HG02973 (cell line): ENCODE results near the gene ACVRL1.

Experiments
- ATAC-seq: cut with Tn5 transposase; IDR thresholded peaks from one replicate; pipeline ENCODE4 v1.9.1; 2021; ENCODE audit warnings: moderate library complexity; ENCODE audit not compliant: unreplicated experiment

Gene ACVRL1

DNA sequence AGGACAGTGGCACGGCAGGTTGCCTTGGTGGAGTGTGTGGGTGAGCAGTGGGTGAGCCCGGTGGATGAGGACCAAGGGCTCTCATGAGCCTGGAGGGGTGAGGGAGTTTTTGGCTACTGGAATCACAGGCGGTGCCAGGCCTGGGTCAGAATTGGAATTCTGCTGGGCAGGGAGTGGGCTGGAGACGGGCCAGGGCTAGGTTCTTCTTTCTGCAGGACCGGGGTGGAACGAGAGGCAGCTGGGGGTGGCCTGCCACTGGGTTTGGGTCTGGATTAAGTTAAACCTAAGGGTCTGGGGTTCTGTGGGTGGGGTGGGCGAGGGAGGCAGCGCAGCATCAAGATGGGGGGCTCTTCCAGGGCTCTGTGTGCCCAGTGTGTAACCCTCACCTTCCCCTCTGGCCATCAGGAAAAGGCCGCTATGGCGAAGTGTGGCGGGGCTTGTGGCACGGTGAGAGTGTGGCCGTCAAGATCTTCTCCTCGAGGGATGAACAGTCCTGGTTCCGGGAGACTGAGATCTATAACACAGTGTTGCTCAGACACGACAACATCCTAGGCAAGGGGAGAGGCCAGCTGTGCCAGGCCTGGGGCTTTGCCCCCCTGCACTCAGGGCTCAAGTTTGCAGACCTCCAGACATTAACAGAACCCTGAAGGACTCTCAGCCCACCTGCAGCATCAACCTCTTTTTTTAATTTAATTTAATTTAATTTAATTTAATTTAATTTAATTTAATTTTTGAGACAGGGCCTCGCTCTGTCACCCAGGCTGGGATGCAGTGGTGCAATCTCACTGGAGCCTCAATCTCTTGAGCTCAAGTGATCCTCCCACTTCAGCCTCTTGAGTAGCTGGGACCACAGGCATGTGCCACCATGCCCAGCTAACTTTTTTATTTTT is 7.0 kb downstream of the ACVRL1 start:
- no peak for ATAC-seq

DNA sequence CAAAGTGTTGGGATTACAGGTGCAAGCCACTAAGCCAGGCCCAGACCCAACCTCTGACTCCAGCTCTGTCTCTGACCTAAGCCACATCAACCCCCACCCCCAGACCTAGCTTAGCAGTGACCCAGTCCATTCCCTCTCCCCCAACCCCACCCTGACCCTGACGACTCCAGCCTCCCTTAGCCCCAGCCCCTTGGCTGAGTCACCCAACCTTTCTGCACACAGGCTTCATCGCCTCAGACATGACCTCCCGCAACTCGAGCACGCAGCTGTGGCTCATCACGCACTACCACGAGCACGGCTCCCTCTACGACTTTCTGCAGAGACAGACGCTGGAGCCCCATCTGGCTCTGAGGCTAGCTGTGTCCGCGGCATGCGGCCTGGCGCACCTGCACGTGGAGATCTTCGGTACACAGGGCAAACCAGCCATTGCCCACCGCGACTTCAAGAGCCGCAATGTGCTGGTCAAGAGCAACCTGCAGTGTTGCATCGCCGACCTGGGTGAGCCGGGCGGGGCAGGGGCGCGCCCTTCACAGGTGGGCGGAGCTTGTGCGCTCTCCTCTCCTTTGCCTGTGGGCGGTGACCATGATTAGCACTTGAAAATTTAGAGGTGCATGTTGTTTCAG is 7.8 kb downstream of the ACVRL1 start:
- ATAC-seq, result no peak

DNA sequence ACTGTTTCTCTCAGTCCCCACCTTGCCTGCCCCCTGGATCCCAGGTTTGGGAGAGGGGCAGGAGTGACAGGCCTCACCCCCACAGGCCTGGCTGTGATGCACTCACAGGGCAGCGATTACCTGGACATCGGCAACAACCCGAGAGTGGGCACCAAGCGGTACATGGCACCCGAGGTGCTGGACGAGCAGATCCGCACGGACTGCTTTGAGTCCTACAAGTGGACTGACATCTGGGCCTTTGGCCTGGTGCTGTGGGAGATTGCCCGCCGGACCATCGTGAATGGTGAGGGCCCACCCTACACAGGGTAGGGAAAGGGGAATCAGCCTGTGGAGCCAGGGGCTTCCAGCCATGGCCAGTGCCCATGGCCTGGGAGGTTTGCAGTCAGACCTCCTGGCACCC is 8.6 kb downstream of the ACVRL1 start:
- ATAC-seq, result no peak

DNA sequence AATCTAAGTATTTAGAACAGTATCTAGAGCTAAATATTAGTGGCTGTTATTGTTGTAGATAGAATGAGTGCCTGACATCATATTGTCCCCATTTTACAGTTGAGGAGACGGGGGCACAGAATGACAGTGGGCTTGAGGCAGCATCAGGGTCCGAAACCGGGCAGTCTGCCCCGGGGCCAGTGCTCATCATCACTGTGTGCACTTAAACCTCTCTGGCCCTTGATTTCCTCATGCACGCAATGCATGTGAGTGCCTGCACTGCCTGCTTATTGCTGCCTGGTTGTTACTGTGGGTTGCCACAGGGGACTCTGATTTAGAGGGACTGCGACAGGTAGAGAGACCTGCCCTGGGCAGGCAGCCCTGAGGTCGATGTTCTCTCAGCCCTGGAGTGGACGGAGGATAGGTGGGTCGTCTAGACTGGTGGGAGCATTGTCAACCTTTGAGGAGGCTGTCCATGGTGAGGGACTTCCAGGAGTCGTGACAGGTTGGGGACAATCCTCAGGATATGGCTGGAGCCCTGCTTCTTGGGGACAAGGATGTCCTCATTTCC is 9.8 kb downstream of the ACVRL1 start:
- no peak for ATAC-seq

DNA sequence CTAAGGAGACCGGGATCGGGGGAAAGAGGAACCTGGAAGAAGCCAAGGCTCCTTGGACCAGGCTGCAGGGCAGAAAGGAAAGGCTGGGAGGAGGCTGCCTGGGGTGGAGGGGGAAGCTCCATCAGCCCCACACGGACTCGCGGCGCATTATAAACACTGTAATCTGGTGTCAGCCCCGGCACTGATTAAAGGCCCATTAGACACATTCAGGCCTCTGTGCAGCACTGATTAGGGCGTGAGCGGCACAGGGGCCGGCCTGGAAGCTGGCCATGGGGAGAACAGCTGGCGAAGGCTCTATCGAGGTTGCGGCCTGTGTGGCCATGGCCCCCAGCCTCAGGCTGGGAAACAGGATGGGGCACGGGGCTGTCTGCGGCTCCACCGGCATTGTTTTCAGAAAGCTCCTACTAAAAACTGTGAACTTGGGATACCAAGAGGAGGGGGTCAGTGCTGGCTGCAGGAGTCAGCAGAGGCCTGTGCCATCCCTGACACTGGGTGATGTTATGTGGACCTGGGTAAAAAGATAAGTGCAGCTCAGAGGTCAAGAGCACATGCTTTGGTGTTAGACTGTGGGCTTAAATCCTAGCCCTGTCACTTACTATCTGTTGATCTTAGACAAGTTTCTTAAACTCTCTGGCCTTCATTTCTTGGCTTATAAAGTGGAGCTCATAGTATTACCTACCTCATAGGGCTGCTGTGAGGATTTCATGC is 10.6 kb downstream of the ACVRL1 start:
- ATAC-seq, result no peak

DNA sequence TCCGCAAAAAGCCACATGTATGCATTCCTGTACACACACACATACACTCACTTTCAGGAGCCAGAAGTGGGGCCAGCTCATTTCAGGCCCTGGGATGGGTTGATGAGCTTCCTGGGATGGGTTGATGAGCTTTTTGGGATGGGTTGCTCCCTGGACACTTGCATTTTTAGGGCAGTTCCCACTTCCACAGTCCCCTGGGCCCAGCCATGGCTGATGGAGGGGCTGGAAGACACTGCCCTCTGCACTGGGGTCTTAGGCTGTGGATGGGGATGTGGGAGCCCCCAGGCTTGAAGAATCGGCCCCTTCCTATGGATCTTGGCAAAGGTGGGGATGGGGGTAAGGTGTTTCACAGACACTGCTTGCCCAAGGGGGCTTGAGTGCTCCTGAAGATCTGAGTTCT is 12.7 kb downstream of the ACVRL1 start:
- no peak for ATAC-seq

DNA sequence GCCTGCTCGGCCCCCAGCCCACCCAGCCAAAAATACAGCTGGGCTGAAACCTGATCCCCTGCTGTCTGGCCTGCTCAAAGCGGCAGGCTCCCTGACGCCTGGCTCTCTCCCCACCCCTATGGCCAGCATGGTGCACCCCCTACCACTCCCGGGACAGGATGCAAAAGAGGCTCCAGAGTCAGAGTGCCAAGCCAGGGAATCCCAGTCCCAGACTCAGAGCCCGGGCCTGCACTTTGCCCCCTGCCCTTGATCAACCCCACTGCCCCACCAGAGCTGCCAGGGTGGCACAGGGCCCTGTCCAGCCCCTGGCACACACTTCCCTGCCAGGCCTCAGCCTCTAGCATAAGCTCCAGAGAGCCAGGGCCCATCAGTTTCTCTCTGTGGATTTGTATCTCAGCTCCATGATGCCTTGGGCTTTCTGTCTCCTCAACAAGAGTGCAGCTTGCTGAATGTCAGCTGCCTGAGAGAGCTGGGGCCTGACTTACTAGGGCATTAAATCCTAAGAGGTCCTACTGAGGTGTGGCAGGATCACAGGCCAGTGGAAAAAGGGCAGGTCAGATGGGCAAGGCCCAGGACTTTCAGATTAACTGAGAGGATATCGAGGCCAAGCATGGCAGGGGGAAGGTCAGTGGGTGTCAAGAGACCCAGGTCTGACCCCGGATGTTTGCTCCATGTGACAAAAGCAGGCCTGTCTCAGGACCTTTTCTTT is 13.9 kb downstream of the ACVRL1 start:
- no peak for ATAC-seq

DNA sequence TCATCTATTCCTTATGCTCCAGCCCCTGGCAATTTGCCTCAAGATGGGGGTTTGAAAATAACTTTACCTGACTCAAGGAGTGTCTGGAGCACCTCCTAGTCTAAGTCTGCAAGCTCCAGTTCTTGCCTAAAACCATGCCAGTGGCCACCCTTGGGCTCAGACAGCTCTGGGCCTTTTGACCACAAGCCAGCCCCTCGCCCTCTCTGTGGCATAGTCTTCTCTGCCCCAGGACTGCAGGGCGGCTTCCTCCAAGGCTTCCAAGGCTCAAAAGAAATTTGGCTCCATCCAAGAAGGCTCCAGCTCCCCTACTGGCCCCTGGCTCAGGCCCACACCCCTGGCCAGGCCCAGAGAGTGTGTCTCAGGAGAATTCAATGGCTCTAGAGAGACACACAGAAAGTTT is 14.8 kb downstream of the ACVRL1 start:
- no peak for ATAC-seq

DNA sequence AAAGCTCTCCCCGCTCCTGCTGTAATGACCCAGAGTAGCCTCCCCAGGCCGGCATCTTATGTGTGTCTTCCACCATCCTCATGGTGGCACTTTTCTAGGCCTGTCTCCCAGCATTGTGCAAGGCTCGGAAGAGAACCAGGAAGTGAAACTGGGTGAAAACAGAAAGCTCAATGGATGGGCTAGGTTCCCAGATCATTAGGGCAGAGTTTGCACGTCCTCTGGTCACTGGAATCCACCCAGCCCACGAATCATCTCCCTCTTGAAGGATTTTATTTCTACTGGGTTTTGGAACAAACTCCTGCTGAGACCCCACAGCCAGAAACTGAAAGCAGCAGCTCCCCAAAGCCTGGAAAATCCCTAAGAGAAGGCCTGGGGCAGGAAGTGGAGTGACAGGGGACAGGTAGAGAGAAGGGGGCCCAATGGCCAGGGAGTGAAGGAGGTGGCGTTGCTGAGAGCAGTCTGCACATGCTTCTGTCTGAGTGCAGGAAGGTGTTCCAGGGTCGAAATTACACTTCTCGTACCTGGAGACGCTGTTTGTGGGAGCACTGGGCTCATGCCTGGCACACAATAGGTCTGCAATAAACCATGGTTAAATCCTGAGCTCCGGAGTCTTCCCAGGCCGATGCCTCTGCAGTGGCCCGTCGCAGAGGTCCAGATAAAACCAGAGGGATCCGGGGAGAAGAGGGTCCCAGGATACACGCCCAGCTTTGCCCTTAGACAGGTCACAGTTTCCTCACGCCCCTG is 15.6 kb downstream of the ACVRL1 start:
- ATAC-seq, result no peak

DNA sequence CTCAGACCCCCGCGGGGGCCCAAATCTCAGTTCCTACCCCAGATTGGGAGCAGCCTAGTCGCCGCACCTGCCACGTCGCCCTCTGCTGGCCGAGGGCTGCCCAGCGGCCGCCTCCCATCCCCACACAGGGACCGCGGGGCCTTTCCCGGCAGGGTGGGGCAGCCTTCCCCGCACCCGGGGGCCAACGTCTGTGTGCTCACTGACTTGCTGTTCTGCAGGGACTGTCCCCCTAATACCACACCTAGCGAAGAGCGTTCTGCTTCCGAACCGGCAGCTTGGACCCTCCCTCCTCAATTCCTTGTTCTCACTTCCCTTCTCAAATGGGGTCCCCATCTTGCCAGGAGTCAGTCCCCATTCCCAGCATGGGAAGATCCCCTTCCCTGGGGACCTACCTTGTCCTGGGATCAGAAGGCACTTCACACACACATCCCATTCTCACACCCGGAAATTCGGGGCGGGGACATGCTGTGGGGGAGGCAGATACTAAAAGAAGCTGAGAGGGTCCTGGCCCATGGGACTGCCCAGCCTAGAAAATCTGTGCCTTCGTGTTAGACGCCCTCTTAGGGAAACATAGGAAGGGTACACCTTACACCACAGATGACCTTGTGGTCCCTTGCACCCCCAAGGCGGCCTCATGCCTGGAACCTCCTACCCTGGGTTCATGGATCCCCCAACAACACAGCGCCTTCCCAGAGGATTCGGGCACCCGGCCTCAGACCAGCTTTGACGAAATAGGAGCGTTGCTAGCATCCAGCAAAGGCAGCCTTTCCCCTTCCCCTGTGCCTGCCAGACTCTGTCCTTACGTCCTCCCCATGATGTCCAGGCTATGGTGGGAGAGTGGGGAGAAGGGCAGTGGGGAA is 16.4 kb downstream of the ACVRL1 start:
- ATAC-seq, result no peak

DNA sequence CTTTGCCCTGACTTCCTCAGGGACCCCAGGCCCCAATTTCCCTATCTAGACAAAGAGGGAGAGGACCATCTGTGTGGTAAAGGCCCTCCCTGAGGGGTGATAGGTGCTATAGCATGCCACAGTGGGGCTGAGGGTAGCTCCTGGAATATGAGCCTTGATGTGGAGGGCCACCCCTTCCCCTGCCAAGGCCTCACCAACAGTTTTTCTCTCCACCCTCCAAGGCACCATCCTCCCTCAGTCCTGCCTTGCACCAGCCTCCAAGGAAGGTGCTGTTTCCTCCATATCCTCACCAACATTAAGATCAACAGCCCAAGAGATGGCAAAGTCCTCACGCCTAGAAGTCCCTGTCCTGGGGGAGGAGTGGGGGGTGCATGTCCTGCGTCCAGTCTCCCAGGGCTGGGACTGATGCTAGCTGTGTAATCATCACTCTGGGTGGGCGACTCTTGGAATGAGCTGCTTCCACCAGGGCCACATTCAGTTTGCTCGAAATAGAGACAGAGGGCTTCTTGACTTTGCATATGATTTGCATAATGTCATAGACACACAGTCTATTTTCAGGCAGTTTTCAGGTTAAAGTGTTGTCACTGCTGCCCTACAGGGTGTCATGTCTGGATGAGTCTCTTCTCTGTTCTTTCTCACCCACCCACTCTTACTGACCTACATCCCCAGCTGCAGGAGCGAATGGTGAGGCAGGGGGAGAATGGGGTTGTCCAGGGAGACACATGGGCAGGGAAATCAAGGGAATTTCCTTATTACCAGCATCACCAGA is 17.4 kb downstream of the ACVRL1 start:
- peak; percentile 52 for ATAC-seq

DNA sequence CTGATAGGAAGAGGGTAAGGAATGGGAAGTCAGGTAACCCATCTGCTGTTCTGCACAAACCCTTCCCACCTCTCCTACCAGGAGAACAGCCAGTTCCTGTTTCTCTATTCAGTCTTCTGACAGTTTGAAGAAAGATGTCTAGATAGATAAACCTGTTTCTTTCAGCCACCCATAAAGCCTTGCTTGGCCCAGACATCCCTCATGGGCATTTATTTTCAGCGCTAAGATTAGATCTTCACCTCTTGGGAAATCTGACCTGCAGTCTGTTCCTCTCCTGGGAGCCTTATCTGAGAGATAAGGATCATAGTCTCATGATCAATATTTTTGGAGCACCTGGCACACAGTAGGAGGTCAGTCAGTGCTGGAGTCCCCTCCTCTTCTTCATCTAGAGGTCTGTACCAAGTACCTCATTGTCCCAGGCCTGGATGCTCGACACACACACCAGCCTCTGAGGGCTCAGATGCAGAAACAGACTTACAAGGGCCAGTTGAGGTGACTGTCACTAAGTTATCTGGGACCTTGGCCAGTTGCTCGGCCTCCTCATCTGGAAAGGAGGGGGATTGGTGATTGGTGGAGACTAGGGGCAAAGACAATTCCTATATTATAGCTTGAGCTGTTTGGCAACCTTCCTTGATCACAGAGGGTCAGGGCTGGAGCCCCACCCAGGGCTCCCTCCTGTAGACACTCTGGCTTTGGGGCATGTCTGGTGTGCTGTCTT is 18.2 kb downstream of the ACVRL1 start:
- ATAC-seq, result no peak

DNA sequence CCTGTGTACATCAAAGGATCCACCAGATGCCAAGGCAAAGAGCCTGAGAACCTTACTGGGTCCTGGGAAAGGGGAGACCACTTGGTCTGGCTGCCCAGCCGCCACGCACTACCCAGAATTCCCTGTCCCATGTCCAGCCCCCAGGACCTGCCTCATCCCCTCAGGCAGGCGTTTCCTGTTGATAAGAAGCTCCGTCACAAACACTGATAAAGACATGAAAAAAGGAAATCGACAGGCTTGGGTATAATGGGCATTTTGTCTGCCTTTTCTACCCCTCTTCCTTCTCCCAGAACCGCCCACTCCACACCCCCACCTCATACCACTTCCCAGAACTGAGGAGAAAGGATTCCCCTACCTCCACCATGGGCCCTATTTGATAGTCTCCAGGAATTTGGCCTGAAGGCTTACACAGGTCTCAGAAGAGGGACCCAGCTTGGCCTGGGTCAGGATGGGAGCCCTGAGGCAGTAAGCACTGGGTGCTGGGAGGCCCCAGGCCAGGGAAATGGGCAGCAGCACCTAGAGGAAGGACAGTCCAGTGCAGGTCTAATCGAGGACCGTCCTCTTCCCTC is 18.8 kb downstream of the ACVRL1 start:
- ATAC-seq, result no peak

DNA sequence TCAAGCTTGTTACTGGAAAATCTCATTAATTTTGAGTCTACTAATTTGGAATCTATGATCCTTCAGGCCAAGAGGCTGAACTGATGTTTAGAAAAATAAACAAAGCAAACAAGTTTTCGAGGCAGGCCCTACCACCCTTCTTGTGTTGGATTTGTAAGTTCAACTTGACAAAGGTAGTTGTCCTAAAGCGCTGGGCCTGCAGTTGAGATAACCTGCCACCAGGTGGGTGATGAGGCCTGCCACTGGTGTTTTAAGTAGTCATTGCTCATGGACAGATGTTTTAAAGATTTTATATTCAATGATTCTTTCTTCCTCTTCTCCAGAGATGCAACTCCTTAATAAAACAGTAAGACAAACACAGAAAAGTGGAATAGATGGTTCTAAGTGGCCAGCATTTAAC is 19.4 kb downstream of the ACVRL1 start:
- ATAC-seq, result no peak

DNA sequence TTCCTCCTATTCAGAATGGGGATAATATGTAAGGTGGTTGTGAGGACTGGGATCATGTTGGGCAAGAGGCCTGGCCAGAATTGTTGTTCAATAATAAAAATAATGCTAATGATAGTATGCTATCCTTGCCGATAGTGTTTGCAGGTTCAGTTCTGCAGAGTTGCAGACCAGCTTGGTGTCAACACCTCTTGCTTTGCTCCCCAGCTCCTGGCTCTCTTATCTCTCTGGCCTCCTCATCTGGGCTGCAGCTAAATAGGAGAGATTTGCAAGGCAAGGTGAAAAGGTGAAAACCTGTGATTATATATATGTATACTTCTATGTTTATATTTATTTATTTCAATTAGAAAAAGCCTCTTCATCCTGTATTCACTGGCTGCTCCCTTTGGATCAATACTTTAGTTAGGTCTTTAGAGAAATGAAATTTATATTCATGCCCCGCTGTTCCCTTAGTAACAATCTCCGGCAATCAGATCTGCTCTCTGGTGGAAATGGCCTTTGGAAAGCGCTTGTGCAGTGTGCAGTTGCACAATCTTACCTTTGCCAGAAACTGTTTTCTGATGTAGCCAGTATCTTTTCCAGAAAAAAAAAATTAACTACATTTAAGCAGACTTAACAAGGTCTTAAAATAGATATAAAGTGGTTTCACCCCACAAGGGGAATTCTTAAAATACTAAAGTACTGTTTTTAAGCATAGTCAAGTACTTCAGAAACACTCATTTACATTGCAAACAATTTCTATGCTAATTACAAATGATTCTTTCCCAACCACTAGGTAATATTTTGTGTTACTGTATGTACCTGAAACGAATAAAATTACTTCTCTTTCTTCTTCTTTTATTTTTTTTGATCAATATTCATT is 25.1 kb downstream of the ACVRL1 start:
- no peak for ATAC-seq

DNA sequence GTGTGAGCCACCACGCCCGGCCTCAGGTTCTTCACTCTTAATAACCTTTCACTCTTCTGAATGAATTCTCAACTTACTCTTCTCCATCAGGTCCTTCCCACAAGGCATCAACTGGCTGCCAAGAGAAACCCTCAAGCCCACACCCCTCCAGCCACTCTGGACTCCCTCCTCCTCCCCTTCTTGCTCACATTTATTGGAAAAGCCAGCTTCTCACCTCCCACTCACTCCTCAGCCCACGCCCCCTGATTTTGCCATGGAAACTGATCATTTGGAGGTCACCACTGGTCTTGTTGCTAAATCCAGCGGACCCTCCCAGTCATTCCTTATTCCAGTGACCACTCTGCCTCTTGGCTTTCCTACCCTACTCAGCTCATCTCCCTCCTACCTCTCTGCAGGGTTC is 26.8 kb downstream of the ACVRL1 start:
- ATAC-seq, result no peak

DNA sequence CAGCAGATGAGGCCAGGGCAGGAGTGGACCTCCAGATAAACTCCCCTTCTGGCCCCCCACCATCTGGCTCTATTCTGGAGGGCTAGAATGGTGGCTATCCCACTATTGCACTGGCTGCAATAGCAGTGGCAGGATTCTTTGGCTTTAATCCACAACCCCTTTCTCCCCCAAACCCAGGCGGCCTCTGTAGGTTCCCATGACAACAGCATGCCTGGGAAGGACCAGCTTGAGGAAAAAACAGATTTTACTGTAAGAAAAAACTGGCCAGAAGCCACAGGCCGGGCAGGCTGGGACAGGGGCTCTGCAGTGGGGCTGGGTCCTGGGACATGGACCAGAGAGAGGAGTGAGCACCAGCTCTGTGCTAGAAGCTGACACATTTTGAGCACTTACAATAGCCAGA is 30.6 kb downstream of the ACVRL1 start:
- ATAC-seq, result no peak
